HepG2 (cell line): ENCODE data around the gene HEY2. TPM values are rescaled to one million over a fixed set of nuclear protein-coding genes. Genes with fewer than 3 reads are reported as not detected.

Source experiments
- ATAC-seq: fragments of 200-7000 bp; cut with Tn5 transposase; 3 replicates; pipeline ENCODE4 v1.9.1; 2020; ENCODE audit warnings: mild to moderate bottlenecking, moderate library complexity
- BruUV-seq: library from RNA; stranded (reverse); fragments of 400-500 nt; replicated peaks from 2 replicates; lab custom pipeline; 2021; lab: Mats Ljungman, UMichigan
- CTCF ChIA-PET: fragments of 300-600 bp; formaldehyde crosslinking; extraction: SDS; loops from one replicate; lab custom pipeline; 2021; ENCODE audit warnings: low total read pairs, inconsistent platforms, low intra/inter-chr PET ratio; lab: Yijun Ruan, JAX
- POLR2A ChIA-PET: fragments of 350-600 bp; sonication (Branson Sonifier 250); formaldehyde crosslinking; loops from one replicate; lab custom pipeline; 2020; ENCODE audit warnings: antibody characterized with exemption, inconsistent platforms; lab: Yijun Ruan, JAX
- DNase-seq: peaks from one replicate; pipeline ENCODE4 v3.0.0-alpha.2; 2015; ENCODE audit warnings: low spot score
- FAIRE-seq: peaks from 3 replicates; lab custom pipeline; 2011; peaks lifted over from hg19 to GRCh38; lab: Jason Lieb, UNC
- H2AFZ ChIP-seq: one replicate; pipeline ENCODE4 v1.6.1; 2011; ENCODE audit warnings: low read length, inconsistent platforms
- H3K27ac ChIP-seq: fragments of 300-600 bp; 3 replicates; pipeline ENCODE4 v1.8.0; 2011; ENCODE audit warnings: mixed run types, mild to moderate bottlenecking, mixed read lengths, low read length, inconsistent platforms; ENCODE audit not compliant: insufficient read depth; ENCODE audit errors: extremely low read length
- H3K27me3 ChIP-seq, 2 experiments: fragments of 200-600 bp in 1 of 2; 2 replicates in 1 of 2; 3 replicates in 1 of 2; pipeline versions ENCODE4 v1.6.0 to v1.8.0; 2011; ENCODE audit warnings: low read length in 2 of 2, mild to moderate bottlenecking in 2 of 2, moderate library complexity in 2 of 2, inconsistent platforms in 1 of 2; ENCODE audit not compliant: insufficient read depth in 2 of 2, control insufficient read depth in 1 of 2
- H3K36me3 ChIP-seq, 2 experiments: fragments of 200-600 bp in 1 of 2; replicated peaks in 1 of 2; 2 replicates in 1 of 2; 3 replicates in 1 of 2; pipeline versions ENCODE4 v1.5.1 to v1.8.0; 2011; ENCODE audit warnings: low read length in 2 of 2, inconsistent platforms in 1 of 2; ENCODE audit not compliant: insufficient read depth in 2 of 2, control insufficient read depth in 1 of 2
- H3K4me1 ChIP-seq: 2 replicates; pipeline ENCODE4 v1.5.1; 2012; ENCODE audit warnings: low read length, inconsistent platforms; ENCODE audit not compliant: insufficient read depth
- H3K4me2 ChIP-seq: 2 replicates; pipeline ENCODE4 v1.6.0; 2011; ENCODE audit warnings: low read depth, low read length, inconsistent platforms
- H3K4me3 ChIP-seq, 3 experiments: fragments of 200-600 bp in 1 of 3; sonication (generic), shearing (Covaris generic) in 1 of 3; replicated peaks in 1 of 3; 2 replicates each; pipeline ENCODE4 v1.5.1; 2011 to 2016; ENCODE audit warnings: low read length in 3 of 3, inconsistent platforms in 2 of 3, low read depth in 2 of 3, mild to moderate bottlenecking in 2 of 3, control low read depth in 1 of 3, mixed read lengths in 1 of 3; ENCODE audit not compliant: insufficient read depth in 1 of 3
- H3K79me2 ChIP-seq: one replicate; pipeline ENCODE4 v1.6.1; 2011; ENCODE audit warnings: low read length, inconsistent platforms; ENCODE audit not compliant: insufficient read depth
- H3K9ac ChIP-seq: 2 replicates; pipeline ENCODE4 v1.6.0; 2011; ENCODE audit warnings: mild to moderate bottlenecking, low read depth, low read length, inconsistent platforms; ENCODE audit not compliant: insufficient read depth
- H3K9me3 ChIP-seq: 2 replicates; pipeline ENCODE4 v1.5.1; 2012; ENCODE audit warnings: mild to moderate bottlenecking, low read length
- H4K20me1 ChIP-seq: 2 replicates; pipeline ENCODE4 v1.6.0; 2011; ENCODE audit warnings: inconsistent platforms, mild to moderate bottlenecking, low read length, moderate library complexity; ENCODE audit not compliant: insufficient read depth
- ARNTL ChIP-seq: sonication (generic); formaldehyde crosslinking; IDR thresholded peaks from 2 replicates; pipeline ENCODE4 v1.4.0; 2020; ENCODE audit warnings: mild to moderate bottlenecking, missing genetic modification reagents
- HIVEP1 ChIP-seq: sonication (generic); formaldehyde crosslinking; IDR thresholded peaks from 2 replicates; pipeline ENCODE4 v1.4.0; 2020; ENCODE audit warnings: mild to moderate bottlenecking, missing genetic modification reagents
- JDP2 ChIP-seq: sonication (generic); formaldehyde crosslinking; IDR thresholded peaks from 2 replicates; pipeline ENCODE4 v1.8.1; 2022; ENCODE audit warnings: missing genetic modification reagents, borderline replicate concordance
- MIER3 ChIP-seq: IDR thresholded peaks from 2 replicates; pipeline ENCODE4 v1.6.1; 2016; ENCODE audit warnings: missing compliant biosample characterization, borderline replicate concordance
- SNRNP70 ChIP-seq: fragments of 200-400 bp; formaldehyde crosslinking; IDR thresholded peaks from 2 replicates; pipeline ENCODE4 v1.6.1; 2017; ENCODE audit warnings: mild to moderate bottlenecking, low read depth, low read length, moderate library complexity
- ZEB1 ChIP-seq: IDR thresholded peaks from 2 replicates; pipeline ENCODE4 v1.6.1; 2012; ENCODE audit warnings: mild to moderate bottlenecking, low read depth, inconsistent platforms; ENCODE audit not compliant: insufficient replicate concordance
- ZNF276 ChIP-seq: sonication (generic); formaldehyde crosslinking; IDR thresholded peaks from 2 replicates; pipeline ENCODE4 v1.4.0; 2020; ENCODE audit warnings: mild to moderate bottlenecking, low read depth, missing genetic modification reagents
- ZNF350 ChIP-seq: sonication (generic); formaldehyde crosslinking; IDR thresholded peaks from 2 replicates; pipeline ENCODE4 v1.4.0; 2020; ENCODE audit warnings: mild to moderate bottlenecking, low read depth, missing genetic modification reagents, borderline replicate concordance
- ZNF382 ChIP-seq: sonication (generic); formaldehyde crosslinking; IDR thresholded peaks from 2 replicates; pipeline ENCODE4 v1.5.0; 2020; ENCODE audit warnings: missing genetic modification reagents, mild to moderate bottlenecking, borderline replicate concordance
- ZNF562 ChIP-seq: sonication (generic); formaldehyde crosslinking; IDR thresholded peaks from 2 replicates; pipeline ENCODE4 v1.8.0; 2022; ENCODE audit warnings: missing genetic modification reagents, borderline replicate concordance
- ZNF670 ChIP-seq: sonication (generic); formaldehyde crosslinking; IDR thresholded peaks from 2 replicates; pipeline ENCODE4 v1.8.0; 2022; ENCODE audit warnings: mild to moderate bottlenecking, missing genetic modification reagents, borderline replicate concordance
- ZNF749 ChIP-seq: sonication (generic); formaldehyde crosslinking; IDR thresholded peaks from 2 replicates; pipeline ENCODE4 v1.8.0; 2022; ENCODE audit warnings: mild to moderate bottlenecking, missing genetic modification reagents, moderate library complexity, borderline replicate concordance
- WGBS: methylation state at CpG from one replicate; pipeline ENCODE4 v1.1.6; 2017; ENCODE audit warnings: low lambda C conversion rate; 5-methylcytosine and 5-hydroxymethylcytosine counted together
- in situ Hi-C: cut with HindIII; loops from 2 replicates; pipeline ENCODE4 v1.10.0; 2017; ENCODE audit warnings: low pct_unique_long_range_greater_than_20kb; ENCODE audit not compliant: extremely low pct_ligation_motif_present
- intact Hi-C: fragments of 100-400 bp; cut with micrococcal nuclease; formaldehyde crosslinking; loops from one replicate; pipeline ENCODE4 v1.10.0; 2022; ENCODE audit not compliant: unreplicated experiment
- polyA plus RNA-seq, 8 experiments: library from polyadenylated mRNA; depleted of rRNA in 3 of 8; stranded (reverse) in 7 of 8; unstranded in 1 of 8; fragments of >200 nt; fragmentation: Illumina TruSeq in 4 of 8; extraction: Trizol in 4 of 8; gene quantifications; 2 replicates each; pipeline versions ENCODE4 v1.2.1 to v1.2.3, GENCODE V29; 2011 to 2016; ENCODE audit warnings: low read depth in 4 of 8, missing spikeins in 1 of 8, mixed read lengths in 1 of 8; ENCODE audit not compliant: insufficient read depth in 1 of 8
- total RNA-seq, 5 experiments: library from RNA; depleted of rRNA; stranded (reverse); fragments of >200 nt; fragmentation: Illumina TruSeq; extraction: Trizol; gene quantifications; 2 replicates each; pipeline ENCODE4 v1.2.3, GENCODE V29; 2016; ENCODE audit warnings: low read depth in 1 of 5
- TF ChIP-seq, protein P1 (sequence below): sonication (generic); formaldehyde crosslinking; conservative IDR thresholded peaks from 2 replicates; pipeline ENCODE4 v1.8.1; 2023; ENCODE audit warnings: missing genetic modification reagents
- TF ChIP-seq, protein P2 (sequence below): IDR thresholded peaks from 2 replicates; pipeline ENCODE4 v1.6.1; 2016; ENCODE audit warnings: missing genetic modification reagents, missing compliant biosample characterization

The HEY2 gene
- total and polyA plus RNA-seq, 2 of the 13 experiments (the other 11 are each of a cell fraction or from before 2014, with no cell fraction given): 0.04 TPM

DNA sequence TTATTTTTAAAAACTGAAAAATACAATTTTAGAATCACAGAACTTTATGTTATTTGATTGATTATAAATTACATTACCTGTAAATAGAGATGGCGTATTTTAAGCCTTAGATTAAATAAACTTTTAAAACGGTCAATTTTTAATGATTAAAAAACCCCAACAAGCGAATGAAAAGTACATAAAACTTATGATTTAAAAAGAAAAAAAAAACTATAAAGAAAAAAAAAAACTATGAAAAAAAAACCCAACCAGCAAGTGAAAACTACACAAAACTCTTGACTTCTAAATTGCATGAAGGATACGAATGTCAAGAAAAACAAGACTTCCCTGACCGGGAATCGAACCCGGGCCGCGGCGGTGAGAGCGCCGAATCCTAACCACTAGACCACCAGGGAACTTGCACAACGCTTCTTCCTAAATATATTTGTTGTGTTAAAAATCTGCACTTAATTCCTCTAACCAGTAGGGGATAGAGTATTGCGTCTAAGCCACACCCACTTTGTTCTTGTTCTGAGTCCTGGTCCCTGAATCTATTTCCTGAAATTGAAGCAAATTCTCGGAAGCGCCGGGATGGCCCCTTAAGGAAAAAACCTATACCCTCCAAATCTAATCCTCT lies 30.6 kb downstream of the HEY2 start (continued):
- TF ChIP-seq ZNF276 (CRISPR knock-in tag) (no peak), ZNF562 (CRISPR knock-in tag) (no peak)

DNA sequence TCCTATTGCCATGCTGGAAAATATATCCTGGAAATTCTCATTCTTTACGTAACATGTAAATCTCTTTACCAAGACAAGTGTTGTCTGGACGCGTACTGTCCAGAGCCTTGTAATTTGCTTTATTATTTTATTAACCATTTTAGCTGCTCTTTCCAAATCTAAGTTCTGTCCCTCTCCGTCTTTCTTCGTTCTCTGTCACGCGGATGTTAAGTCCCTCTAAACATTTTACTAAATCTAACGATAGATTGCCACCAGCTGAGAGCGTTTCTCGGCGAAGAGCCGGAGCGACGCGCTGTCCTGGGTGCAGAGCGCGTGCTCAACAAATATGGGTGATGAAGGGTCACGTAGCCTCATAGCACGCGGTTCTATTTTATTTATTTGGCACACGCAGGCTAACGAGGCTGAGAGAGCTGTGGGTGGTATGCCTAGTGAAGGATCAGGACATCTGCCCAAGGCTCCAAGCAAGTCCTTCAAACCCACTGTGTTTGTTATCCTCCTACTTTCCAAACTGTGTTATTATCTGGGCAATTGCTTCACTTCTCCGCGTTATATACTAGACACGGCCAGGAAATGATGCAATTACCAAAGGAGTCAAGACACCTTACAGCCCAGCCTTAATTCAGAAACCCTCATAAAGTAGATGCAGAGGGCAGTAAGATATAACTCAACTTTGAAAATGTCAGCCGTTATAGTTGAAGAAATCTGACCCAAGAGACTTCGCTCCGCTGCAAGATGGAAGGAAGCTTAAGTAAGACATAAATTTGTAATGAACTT lies 31.3 kb downstream of the HEY2 start:
- Histone ChIP-seq H3K27ac (peak overlapping the region; percentile 83), H3K4me3 (peak overlapping the region; percentile 60 to 85 (median 81)), H3K27me3 (no peaks in the 10 kb centered on the region; a peak in 1 of 5 replicates), H3K36me3 (no peaks in the 10 kb centered on the region), H4K20me1 (no peaks in the 10 kb centered on the region), H3K4me2 (peak overlapping the region; percentile 90), H2AFZ (peak overlapping the region; percentile 97), H3K9me3 (no peaks in the 10 kb centered on the region), H3K79me2 (no peaks in the 10 kb centered on the region), H3K4me1 (peaks cover 30% of the 10 kb centered on the region), H3K9ac (peak overlapping the region; percentile 81)
- in situ Hi-C loops (no loop called here), intact Hi-C loops (loop anchor here (1.0 kb wide), 4 partner anchors 9 to 176 kb away; partner anchors contain the start of genes HEY2 and HINT3)
- peak; percentile 23 for FAIRE-seq
- POLR2A ChIA-PET: interaction anchor here (1.1 to 2.4 kb wide), 7 partner anchors 10 to 479 kb away, joined by 3 to 107 read pairs (median 5); partner anchors contain the start of genes HDDC2, HEY2, HINT3 and NCOA7
- under 1% methylated on average over 28 of the region's 28 CpGs for WGBS
- DNase-seq: peak; percentile 54
- TSS peak; percentile 100 for BruUV-seq
- ATAC-seq: peak; percentile 92
- CTCF ChIA-PET: no interaction called here
- TF ChIP-seq ZNF350 (CRISPR knock-in tag) (peak; percentile 82; the same call in 1 of the 2 replicates), JDP2 (CRISPR knock-in tag) (no peak), ZNF749 (CRISPR knock-in tag) (peak; percentile 72; the same call in 1 of the 2 replicates), ZEB1 (peak; percentile 71), ARNTL (CRISPR knock-in tag) (no peak), ZNF382 (CRISPR knock-in tag) (no peak), ZNF670 (peak; percentile 92), SNRNP70 (no peak), HIVEP1 (CRISPR knock-in tag) (peak; percentile 52; the same call in 1 of the 2 replicates), MIER3 (no peak)
- TF ChIP-seq, protein P1, sequence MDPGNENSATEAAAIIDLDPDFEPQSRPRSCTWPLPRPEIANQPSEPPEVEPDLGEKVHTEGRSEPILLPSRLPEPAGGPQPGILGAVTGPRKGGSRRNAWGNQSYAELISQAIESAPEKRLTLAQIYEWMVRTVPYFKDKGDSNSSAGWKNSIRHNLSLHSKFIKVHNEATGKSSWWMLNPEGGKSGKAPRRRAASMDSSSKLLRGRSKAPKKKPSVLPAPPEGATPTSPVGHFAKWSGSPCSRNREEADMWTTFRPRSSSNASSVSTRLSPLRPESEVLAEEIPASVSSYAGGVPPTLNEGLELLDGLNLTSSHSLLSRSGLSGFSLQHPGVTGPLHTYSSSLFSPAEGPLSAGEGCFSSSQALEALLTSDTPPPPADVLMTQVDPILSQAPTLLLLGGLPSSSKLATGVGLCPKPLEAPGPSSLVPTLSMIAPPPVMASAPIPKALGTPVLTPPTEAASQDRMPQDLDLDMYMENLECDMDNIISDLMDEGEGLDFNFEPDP (CRISPR knock-in tag): peak; percentile 95; the same call in 1 of the 2 replicates
- TF ChIP-seq, protein P2, sequence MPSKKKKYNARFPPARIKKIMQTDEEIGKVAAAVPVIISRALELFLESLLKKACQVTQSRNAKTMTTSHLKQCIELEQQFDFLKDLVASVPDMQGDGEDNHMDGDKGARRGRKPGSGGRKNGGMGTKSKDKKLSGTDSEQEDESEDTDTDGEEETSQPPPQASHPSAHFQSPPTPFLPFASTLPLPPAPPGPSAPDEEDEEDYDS (CRISPR knock-in tag): peak; percentile 68; the same call in 1 of the 2 replicates
